HG03571 (cell line): Measurements from ENCODE around the gene NEK6.
A peak's percentile ranks its signal among the peaks of the same experiment; 100 is the strongest.

ENCODE experiments used
- ATAC-seq: cut with Tn5 transposase; IDR thresholded peaks from one replicate; pipeline ENCODE4 v1.9.1; 2021; ENCODE audit not compliant: unreplicated experiment

The NEK6 gene

GRCh38 chr9:124257844-124258606 is at the start of gene NEK6:
NEK6 (plus strand) TSS chr9:124257949; CDS start chr9:124301965, 44,016 bp downstream.
- no peak for ATAC-seq

DNA sequence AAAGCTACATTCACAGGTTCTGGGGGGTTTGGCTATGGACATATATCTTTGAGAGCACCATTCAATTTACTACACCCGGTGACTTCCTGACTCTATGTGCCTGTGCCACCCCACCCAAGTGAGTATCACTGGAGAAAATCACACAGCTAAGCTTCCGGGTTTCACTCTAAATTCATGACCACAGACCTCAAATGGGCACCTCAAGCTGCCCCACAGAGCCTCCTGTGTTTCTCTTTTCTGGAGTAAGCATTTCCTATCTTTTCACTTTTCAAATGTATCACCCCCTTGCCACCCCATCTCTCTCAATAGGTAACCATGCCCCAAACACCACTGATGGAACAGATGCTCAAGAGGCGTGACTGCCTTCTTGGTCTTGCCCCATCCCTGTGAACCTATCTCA is 49.2 kb upstream of the NEK6 start:
- no peak for ATAC-seq

DNA sequence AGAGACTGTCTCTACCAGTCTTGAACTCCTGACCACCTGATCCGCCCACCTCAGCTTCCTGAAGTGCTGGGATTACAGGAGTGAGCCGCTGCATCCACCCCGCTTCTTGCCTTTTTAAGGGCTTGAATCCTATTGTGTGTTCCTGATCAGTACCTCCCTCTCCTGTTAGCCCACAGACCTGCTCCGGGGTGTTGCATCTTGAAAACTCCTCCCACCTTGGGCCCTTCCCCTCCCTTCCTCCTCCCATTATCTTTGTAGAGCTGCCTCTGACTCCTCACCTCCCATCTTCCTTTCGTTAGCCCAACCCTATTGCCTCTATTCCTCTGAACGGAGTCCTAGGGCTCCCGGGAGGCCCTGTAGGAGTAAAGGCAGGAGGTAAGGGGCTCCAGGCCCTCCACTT is 48.5 kb upstream of the NEK6 start:
- ATAC-seq, result no peak

DNA sequence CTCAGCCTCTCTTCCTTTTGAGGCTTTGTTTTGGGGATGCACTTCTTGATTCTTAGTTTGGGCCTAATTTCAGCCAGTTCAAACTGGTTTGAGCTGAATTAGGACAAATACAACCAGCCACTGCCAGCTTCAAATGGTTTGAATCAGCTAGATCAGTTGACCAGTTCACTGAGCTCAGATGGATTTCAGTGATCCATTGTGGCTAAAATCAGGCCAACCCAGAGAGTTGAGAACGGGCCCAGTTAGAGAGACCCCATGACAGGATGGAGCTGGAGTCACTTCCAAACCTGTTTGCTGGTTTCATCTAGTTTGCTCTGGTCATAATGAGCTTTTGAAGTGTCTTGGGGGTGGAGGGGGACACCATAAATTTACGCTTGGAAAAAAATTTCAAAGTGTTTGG is 48.0 kb upstream of the NEK6 start:
- ATAC-seq, result no peak

GRCh38 chr9:124210697-124211096 is 47.1 kb upstream of the NEK6 start:
- ATAC-seq, result peak; percentile 54

- no peak for ATAC-seq
Observed at GRCh38 chr9:124212381-124213050, 45.2 kb upstream of the NEK6 start.

GRCh38 chr9:124213396-124213795 is 44.4 kb upstream of the NEK6 start:
- no peak for ATAC-seq

DNA sequence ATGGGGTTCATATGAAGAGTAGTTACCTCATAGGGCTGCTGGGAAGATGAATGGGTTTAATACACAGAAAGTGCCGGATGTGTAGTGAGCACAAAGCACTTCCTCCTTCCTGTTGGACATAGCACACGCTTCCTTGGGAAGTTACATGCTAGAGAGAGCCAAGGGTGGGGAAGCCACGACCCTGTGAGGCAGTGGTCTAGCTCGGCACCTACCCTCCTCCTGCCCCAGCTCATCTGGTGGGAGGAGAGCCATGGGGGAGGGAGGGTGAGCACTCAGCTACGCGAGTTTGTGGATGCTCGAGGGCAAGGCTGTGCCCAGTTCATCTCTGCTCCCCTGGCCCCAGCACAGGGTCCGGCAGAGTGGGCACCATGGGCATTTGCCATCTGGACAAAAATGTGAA is 43.6 kb upstream of the NEK6 start:
- ATAC-seq, result no peak

DNA sequence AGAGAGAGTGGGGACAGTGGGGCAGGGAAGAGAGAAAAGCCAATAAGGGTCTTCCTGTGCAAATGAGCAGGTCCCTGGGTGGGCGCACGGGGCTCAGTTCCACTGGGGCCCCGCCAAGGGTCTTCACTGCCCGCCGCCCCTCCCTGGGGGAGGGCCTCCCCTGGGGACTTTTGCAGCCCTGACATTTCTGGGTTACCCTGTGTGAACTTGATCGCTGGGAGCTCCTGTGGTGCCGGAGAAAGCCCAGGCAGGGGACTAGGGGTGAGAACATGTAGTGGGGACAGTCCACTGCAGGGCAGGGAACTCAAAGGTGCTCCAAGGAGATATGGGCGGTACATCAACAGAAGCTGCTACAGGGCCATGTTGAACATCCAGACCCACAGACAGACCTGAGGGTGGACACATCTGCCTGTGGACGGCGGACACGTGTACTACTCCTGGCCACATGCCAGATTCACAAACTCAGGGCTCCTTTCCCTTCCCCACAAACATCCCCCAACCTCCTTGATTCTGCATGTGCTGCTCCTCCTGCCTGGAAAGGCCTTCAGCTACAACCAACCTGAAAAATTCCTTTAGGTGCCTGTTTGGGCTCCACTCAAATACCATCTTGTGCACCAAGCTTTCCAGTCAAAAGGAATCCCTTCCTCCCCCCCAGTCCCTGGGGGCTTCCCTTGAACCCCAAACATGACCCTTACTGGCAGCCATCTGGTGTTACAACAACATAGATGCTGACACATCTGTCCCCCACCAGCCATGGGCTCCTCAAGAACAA is 43.0 kb upstream of the NEK6 start:
- ATAC-seq, result no peak

DNA sequence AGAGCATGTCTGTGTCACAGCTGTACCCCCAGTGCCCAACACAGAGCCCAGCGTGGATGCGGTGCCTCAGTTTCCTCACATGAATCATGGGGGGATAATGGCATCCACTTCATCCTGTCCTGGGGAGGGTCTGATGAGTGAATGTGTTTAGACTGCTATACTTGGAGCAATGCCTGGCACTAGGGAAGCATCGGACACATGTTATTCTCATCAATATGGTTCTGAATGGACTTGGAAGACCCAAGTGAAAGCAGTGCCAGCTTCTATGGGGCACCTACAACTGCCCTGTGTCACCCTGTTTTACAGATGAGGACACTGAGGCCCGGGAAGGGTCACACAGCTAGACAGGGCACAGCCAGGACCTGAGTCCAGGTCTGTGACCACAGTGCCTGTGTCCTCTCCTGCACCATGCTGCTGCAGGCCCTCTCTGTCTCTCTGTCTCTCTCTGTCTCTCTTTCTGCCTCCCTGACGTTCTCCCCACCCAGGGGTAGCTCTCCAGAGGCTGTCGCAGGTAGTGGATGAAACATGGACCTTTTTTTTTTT is 42.3 kb upstream of the NEK6 start:
- ATAC-seq, result no peak

GRCh38 chr9:124215956-124216355 is 41.8 kb upstream of the NEK6 start:
- ATAC-seq, result no peak

GRCh38 chr9:124216474-124217176 is 41.1 kb upstream of the NEK6 start:
- no peak for ATAC-seq

- no peak for ATAC-seq
Observed at GRCh38 chr9:124217836-124218437, 39.8 kb upstream of the NEK6 start.

- peak; percentile 61 for ATAC-seq
Observed at GRCh38 chr9:124218438-124218982, 39.2 kb upstream of the NEK6 start.

- ATAC-seq, result peak; percentile 6
Observed at GRCh38 chr9:124218987-124219461, 38.7 kb upstream of the NEK6 start.

DNA sequence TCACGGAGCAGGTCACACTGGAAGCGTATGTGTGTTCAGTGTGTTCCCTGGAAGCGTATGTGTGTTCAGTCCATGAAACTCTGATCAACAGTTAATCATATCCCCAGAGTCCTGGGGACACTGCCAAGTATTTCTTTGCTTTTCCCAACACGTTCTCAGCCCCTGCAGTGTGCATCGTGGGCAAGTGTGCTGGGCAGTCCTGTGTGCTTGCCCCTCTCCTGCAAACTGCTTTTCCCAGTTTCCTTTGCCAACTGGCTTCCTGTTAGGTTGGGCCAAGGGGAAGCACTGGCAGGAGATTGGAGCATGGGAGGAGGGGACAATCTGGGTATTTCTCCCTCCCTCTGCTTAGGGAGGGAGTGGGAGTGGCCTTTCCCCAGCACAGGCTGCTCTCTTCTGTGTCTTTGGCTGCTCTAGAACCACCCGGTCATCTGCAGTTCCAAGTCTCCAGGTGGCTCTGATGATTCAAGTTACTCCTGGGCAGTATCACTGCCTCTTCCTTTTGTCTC is 36.8 kb upstream of the NEK6 start:
- ATAC-seq, result no peak

DNA sequence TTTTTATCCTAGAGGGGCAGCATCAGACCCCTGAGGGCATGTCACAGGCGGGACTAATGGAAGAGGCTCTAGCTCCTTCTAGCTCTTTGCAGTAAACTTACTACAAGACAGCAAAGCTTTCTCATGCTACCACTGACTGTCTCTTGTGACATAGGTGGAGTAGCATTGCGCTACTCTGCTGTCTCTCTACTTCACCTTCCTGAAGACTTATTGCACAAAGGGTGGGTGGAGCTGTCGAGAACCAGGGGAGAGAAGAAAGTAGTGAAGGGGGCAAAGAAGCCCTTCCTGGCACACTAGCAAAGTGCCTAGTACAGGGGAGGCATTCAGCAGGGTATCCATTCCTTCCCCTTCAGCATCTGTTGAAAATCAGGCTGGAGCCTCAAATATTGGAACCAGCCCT is 36.1 kb upstream of the NEK6 start:
- ATAC-seq, result no peak

GRCh38 chr9:124222109-124222508 is 35.6 kb upstream of the NEK6 start:
- no peak for ATAC-seq

DNA sequence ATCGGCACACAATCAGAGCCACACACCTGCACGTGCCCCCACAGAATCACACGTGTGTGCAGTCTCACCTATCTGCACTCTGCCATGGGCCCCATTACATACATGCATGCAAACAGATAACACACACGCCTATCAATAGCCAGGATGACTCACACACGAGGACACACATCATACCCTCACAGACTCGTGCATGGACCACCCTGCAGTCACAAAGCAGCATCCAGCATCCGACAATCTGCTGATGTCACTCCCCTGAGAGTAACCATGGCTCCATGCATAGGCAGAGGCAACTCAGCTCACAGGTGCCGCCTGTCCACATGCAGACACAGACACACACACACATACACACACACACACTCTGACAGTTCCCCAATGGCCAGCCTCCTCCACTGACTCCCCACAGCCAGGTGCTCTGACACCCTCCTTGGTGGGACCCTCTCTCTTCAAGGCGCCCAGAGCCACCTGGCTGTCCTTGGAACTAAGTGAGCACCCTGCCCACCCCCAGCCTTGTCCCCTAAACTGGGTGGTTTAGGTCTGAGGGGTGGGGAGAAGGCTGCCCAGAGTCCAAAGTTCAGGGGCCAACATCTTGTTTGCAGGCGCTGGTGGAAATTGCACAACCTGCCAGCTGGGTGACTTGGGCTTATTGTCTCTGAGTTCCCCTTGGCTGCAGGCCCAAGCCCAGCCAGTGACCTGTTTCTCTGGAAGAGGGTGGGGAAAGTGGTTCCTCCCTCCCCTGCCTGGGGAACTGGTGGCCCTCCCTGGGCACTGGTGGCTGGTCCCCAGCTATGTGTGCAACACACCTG is 34.6 kb upstream of the NEK6 start:
- ATAC-seq, result no peak
